T-cell (primary cell): ENCODE measurements around the gene SMIM26. TPM values are rescaled to one million over a fixed set of nuclear protein-coding genes. Genes with fewer than 3 reads are reported as not detected.

Source experiments
- ATAC-seq, 4 experiments: fragments of 200-7000 bp in 3 of 4; fragments of 150-1000 bp in 1 of 4; cut with Tn5 transposase; replicated peaks in 1 of 4; 1 replicate in 3 of 4; 2 replicates in 1 of 4; pipeline ENCODE4 v1.10.0; 2021; ENCODE audit warnings: moderate library complexity in 3 of 4, mild to moderate bottlenecking in 2 of 4, moderate number of reproducible peaks in 1 of 4
- CTCF ChIA-PET, 2 donors: fragments of 300-600 bp; sonication (Branson Sonifier 250); formaldehyde crosslinking; loops; one replicate each; lab custom pipeline; 2022; ENCODE audit warnings: antibody characterized with exemption in 2 of 2; lab: Charles Lee
- POLR2A ChIA-PET, 2 donors: fragments of 300-600 bp; sonication (Branson Sonifier 250); formaldehyde crosslinking; loops; one replicate each; lab custom pipeline; 2022; ENCODE audit warnings: antibody characterized with exemption in 2 of 2; lab: Charles Lee
- DNase-seq, 35 experiments: peaks; one replicate each; pipeline versions ENCODE4 v3.0.0 to v3.0.0-alpha.2; 2013 to 2023
- H3K27ac ChIP-seq: one replicate; pipeline ENCODE4 v1.5.1; 2013; ENCODE audit warnings: low read length
- H3K27me3 ChIP-seq, 2 experiments: replicated peaks in 1 of 2; 1 replicate in 1 of 2; 2 replicates in 1 of 2; pipeline versions ENCODE4 v1.6.1 to v1.7.0; 2013; ENCODE audit warnings: low read length in 1 of 2, mixed read lengths in 1 of 2; ENCODE audit not compliant: control insufficient read depth in 2 of 2, insufficient read depth in 2 of 2; ENCODE audit errors: extremely low read depth in 1 of 2
- H3K36me3 ChIP-seq, 2 donors: 1 replicate in 1 of 2; 2 replicates in 1 of 2; pipeline versions ENCODE4 v1.6.1 to v1.7.0; 2013; ENCODE audit warnings: low read length in 1 of 2; ENCODE audit not compliant: control insufficient read depth in 2 of 2, insufficient read depth in 1 of 2; ENCODE audit errors: extremely low read depth in 1 of 2
- H3K4me1 ChIP-seq, 2 experiments: 1 replicate in 1 of 2; 2 replicates in 1 of 2; pipeline versions ENCODE4 v1.6.1 to v1.7.0; 2013; ENCODE audit warnings: low read length in 2 of 2, mixed read lengths in 1 of 2; ENCODE audit not compliant: insufficient read depth in 2 of 2, control insufficient read depth in 1 of 2; ENCODE audit errors: extremely low read depth in 1 of 2
- H3K4me3 ChIP-seq, 2 donors: 1 replicate in 1 of 2; 2 replicates in 1 of 2; pipeline versions ENCODE4 v1.5.1 to v1.7.0; 2013; ENCODE audit warnings: mild to moderate bottlenecking in 2 of 2, low read length in 1 of 2, moderate library complexity in 1 of 2; ENCODE audit not compliant: control insufficient read depth in 1 of 2; ENCODE audit errors: extremely low read depth in 1 of 2
- H3K9me3 ChIP-seq: 2 replicates; pipeline ENCODE4 v1.7.0; 2013
- H3K27ac Mint-ChIP-seq, 2 donors: one replicate each; pipeline ENCODE4 v1.8.0; 2020 to 2021; ENCODE audit warnings: mild to moderate bottlenecking in 2 of 2, mixed read lengths in 2 of 2
- H3K27me3 Mint-ChIP-seq, 2 donors: one replicate each; pipeline ENCODE4 v1.8.0; 2021 to 2022; ENCODE audit warnings: mixed read lengths in 2 of 2
- H3K36me3 Mint-ChIP-seq: one replicate; pipeline ENCODE4 v1.8.0; 2021; ENCODE audit warnings: mixed read lengths
- H3K4me1 Mint-ChIP-seq, 3 donors: one replicate each; pipeline ENCODE4 v1.8.0; 2020 to 2022; ENCODE audit warnings: mixed read lengths in 3 of 3, mild to moderate bottlenecking in 1 of 3
- H3K4me3 Mint-ChIP-seq, 3 donors: one replicate each; pipeline ENCODE4 v1.8.0; 2020 to 2022; ENCODE audit warnings: mild to moderate bottlenecking in 3 of 3, mixed read lengths in 3 of 3, moderate library complexity in 3 of 3
- H3K9me3 Mint-ChIP-seq, 3 donors: one replicate each; pipeline ENCODE4 v1.8.0; 2020 to 2022; ENCODE audit warnings: mixed read lengths in 3 of 3
- WGBS: methylation state at CpG from one replicate; pipeline ENCODE4 v1.1.5; 2013; ENCODE audit warnings: missing lambda C conversion rate; ENCODE audit not compliant: insufficient coverage; 5-methylcytosine and 5-hydroxymethylcytosine counted together
- total RNA-seq, 35 experiments: library from RNA in 6 of 35; stranded (reverse) in 6 of 35; fragments of 120-200 nt in 1 of 35; gene quantifications; one replicate each; pipeline versions ENCODE4 v1.2.1 to v1.2.4 and lab custom pipeline; 2013 to 2026

The SMIM26 gene
- total RNA-seq, 5 donors from 2014 or later (not counting 1 experiment from before 2014, with no cell fraction given): 54.9 to 67.9 (median 63.4) TPM

GRCh38 chr20:18567739-18568091 lies 483 bp downstream of the SMIM26 start:
- DNase-seq (peak in 1 of 35 experiments; percentile 8), ATAC-seq (peak in 2 of 4 experiments; percentile 4 to 12)
- Histone ChIP-seq H3K36me3 (peaks cover 0 to 16% of the 10 kb centered on the region in 2 donors), H3K27me3 (no peaks in the 10 kb centered on the region), H3K4me1 (peaks cover 5 to 17% of the 10 kb centered on the region in 2 experiments), H3K9me3 (no peaks in the 10 kb centered on the region), H3K27ac (peak overlapping the region; percentile 89), H3K4me3 (peak overlapping the region; percentile 76 to 78)
- no peaks in the 10 kb centered on the region for H3K27me3 Mint-ChIP-seq
- H3K27ac Mint-ChIP-seq: peak overlapping the region; percentile 97 to 99
- peaks cover 21 to 28% (median 23%) of the 10 kb centered on the region in 3 donors for H3K4me1 Mint-ChIP-seq
- WGBS: no CpG with 5 or more reads among the region's 6 CpGs
- ChIA-PET POLR2A (interaction anchor here in 1 of 2 donors (0.6 to 2.8 kb wide), 3 partner anchors 60 to 227 kb away, joined by 3 to 18 read pairs (median 3); partner anchors contain the start of gene SEC23B), CTCF (no interaction called here)
- peaks cover 32% of the 10 kb centered on the region for H3K36me3 Mint-ChIP-seq
- peaks cover 0 to 4% (median 2%) of the 10 kb centered on the region in 3 donors for H3K9me3 Mint-ChIP-seq
- H3K4me3 Mint-ChIP-seq: peak overlapping the region; percentile 94 to 97 (median 96)

GRCh38 chr20:18571009-18571408 lies 3.8 kb downstream of the SMIM26 start:
- DNase-seq: no peak
- Histone ChIP-seq H3K4me1 (peaks cover 5 to 17% of the 10 kb centered on the region in 2 experiments), H3K36me3 (peaks cover 0 to 16% of the 10 kb centered on the region in 2 donors), H3K9me3 (no peaks in the 10 kb centered on the region), H3K4me3 (no peak overlapping the region), H3K27me3 (no peaks in the 10 kb centered on the region), H3K27ac (no peak overlapping the region)
- WGBS: 95% methylated on average over 2 of the region's 2 CpGs
- POLR2A ChIA-PET: no interaction called here
- no peak for ATAC-seq
- CTCF ChIA-PET: no interaction called here
- Mint-ChIP-seq H3K36me3 (peaks cover 28% of the 10 kb centered on the region), H3K4me1 (peaks cover 21 to 28% (median 21%) of the 10 kb centered on the region in 3 donors), H3K4me3 (no peak overlapping the region), H3K9me3 (peaks cover 0 to 4% (median 2%) of the 10 kb centered on the region in 3 donors), H3K27ac (peak overlapping the region in 1 of 2 donors; percentile 13), H3K27me3 (no peaks in the 10 kb centered on the region)

GRCh38 chr20:18571578-18571977 lies 4.3 kb downstream of the SMIM26 start:
- Histone ChIP-seq H3K9me3 (no peaks in the 10 kb centered on the region), H3K36me3 (peaks cover 0 to 16% of the 10 kb centered on the region in 2 donors), H3K4me1 (peaks cover 5 to 15% of the 10 kb centered on the region in 2 experiments), H3K4me3 (no peak overlapping the region), H3K27me3 (no peaks in the 10 kb centered on the region), H3K27ac (no peak overlapping the region)
- WGBS: 100% methylated on average over 2 of the region's 2 CpGs
- Mint-ChIP-seq H3K27me3 (no peaks in the 10 kb centered on the region), H3K27ac (no peak overlapping the region), H3K36me3 (peaks cover 28% of the 10 kb centered on the region), H3K9me3 (peaks cover 0 to 4% (median 2%) of the 10 kb centered on the region in 3 donors), H3K4me3 (no peak overlapping the region), H3K4me1 (peaks cover 18 to 25% (median 18%) of the 10 kb centered on the region in 3 donors)
- ChIA-PET CTCF (no interaction called here), POLR2A (interaction anchor here in 1 of 2 donors (0.6 kb wide), 1 partner anchor 131 kb away, joined by 3 read pairs; no protein-coding TSS in a partner anchor)
- no peak for ATAC-seq
- DNase-seq: no peak

GRCh38 chr20:18577942-18578341 lies 10.7 kb downstream of the SMIM26 start:
- Histone ChIP-seq H3K9me3 (no peaks in the 10 kb centered on the region), H3K36me3 (no peaks in the 10 kb centered on the region), H3K27ac (no peak overlapping the region), H3K4me3 (no peak overlapping the region), H3K27me3 (peaks cover 0 to 5% of the 10 kb centered on the region in 2 experiments), H3K4me1 (no peaks in the 10 kb centered on the region)
- no peak for ATAC-seq
- ChIA-PET CTCF (interaction anchor here in 1 of 2 donors (0.5 kb wide), 1 partner anchor 17 kb away, joined by 5 read pairs; no protein-coding TSS in a partner anchor), POLR2A (no interaction called here)
- Mint-ChIP-seq H3K4me1 (peaks cover 0 to 4% (median 2%) of the 10 kb centered on the region in 3 donors), H3K27ac (no peak overlapping the region), H3K9me3 (no peaks in the 10 kb centered on the region), H3K36me3 (no peaks in the 10 kb centered on the region), H3K27me3 (no peaks in the 10 kb centered on the region), H3K4me3 (no peak overlapping the region)
- DNase-seq: no peak
- WGBS: 72% methylated on average over 4 of the region's 6 CpGs

- H3K4me1 Mint-ChIP-seq: peaks cover 0 to 4% (median 2%) of the 10 kb centered on the region in 3 donors
- peaks cover 0 to 5% of the 10 kb centered on the region in 2 experiments for H3K27me3 ChIP-seq
- no peaks in the 10 kb centered on the region for H3K36me3 ChIP-seq
- H3K27ac ChIP-seq: no peak overlapping the region
- no peak for DNase-seq
- H3K4me3 Mint-ChIP-seq: no peak overlapping the region
- no peak overlapping the region for H3K27ac Mint-ChIP-seq
- peaks cover 0 to under 1% of the 10 kb centered on the region in 2 donors for H3K27me3 Mint-ChIP-seq
- POLR2A ChIA-PET: no interaction called here
- no peaks in the 10 kb centered on the region for H3K9me3 ChIP-seq
- H3K36me3 Mint-ChIP-seq: no peaks in the 10 kb centered on the region
- H3K4me3 ChIP-seq: no peak overlapping the region
- ATAC-seq: no peak
- no peaks in the 10 kb centered on the region for H3K4me1 ChIP-seq
- CTCF ChIA-PET: interaction anchor here in 1 of 2 donors (1.2 kb wide), 1 partner anchor 16 kb away, joined by 3 read pairs; no protein-coding TSS in a partner anchor
- WGBS: 40% methylated on average over 2 of the region's 6 CpGs
- no peaks in the 10 kb centered on the region for H3K9me3 Mint-ChIP-seq
Measured at GRCh38 chr20:18578581-18578980, 11.3 kb downstream of the SMIM26 start.

GRCh38 chr20:18580012-18580411 lies 12.8 kb downstream of the SMIM26 start:
- H3K27ac Mint-ChIP-seq: no peak overlapping the region

More at GRCh38 chr20:18580012-18580411, 12.8 kb downstream of the SMIM26 start:
- Histone ChIP-seq H3K27me3 (peaks cover 0 to 5% of the 10 kb centered on the region in 2 experiments), H3K4me3 (no peak overlapping the region), H3K27ac (no peak overlapping the region), H3K9me3 (no peaks in the 10 kb centered on the region), H3K4me1 (no peaks in the 10 kb centered on the region), H3K36me3 (no peaks in the 10 kb centered on the region)
- Mint-ChIP-seq H3K9me3 (no peaks in the 10 kb centered on the region), H3K36me3 (no peaks in the 10 kb centered on the region), H3K4me3 (no peak overlapping the region), H3K4me1 (peaks cover 0 to 4% (median 2%) of the 10 kb centered on the region in 3 donors), H3K27me3 (peaks cover 5 to 8% of the 10 kb centered on the region in 2 donors)
- ChIA-PET CTCF (no interaction called here), POLR2A (no interaction called here)
- no peak for ATAC-seq
- no peak for DNase-seq
- WGBS: 100% methylated on average over 1 of the region's 4 CpGs
